NCI-H524 treated with DMSO at 0.1 percent for 48 hours (cell line): Measurements from ENCODE around the gene NOBOX.
"Not testable (repeated sequence)": the region's sequence is repeated elsewhere in the genome, so short reads cannot be mapped to it uniquely, and the experiment has no call there.

Experiments used
- DNase-seq: peaks from one replicate; lab custom pipeline; 2025; lab: John Stamatoyannopoulos, UW

NOBOX gene

DNA sequence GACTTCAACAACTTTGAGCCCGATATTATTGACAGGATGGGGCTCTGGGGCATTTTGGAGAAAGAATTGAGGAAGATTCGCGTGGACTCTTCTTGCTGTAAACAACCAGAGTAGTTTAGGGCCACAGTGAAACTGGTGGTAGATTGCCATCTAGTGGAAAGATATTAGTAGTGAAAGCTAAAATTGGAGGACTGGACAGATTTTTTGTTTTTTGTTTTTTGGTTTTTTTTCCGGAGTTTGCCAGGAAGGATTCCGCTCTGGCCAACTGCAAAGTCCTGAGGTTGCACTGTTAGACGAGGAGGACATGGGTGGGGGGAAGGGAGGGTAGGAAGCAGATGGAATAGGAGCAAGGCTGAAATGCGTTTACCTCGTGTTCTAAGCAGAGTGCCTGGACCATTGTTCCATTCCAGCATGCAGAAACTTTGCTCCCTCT is 11.7 kb downstream of the NOBOX start:
- no peak for DNase-seq

DNA sequence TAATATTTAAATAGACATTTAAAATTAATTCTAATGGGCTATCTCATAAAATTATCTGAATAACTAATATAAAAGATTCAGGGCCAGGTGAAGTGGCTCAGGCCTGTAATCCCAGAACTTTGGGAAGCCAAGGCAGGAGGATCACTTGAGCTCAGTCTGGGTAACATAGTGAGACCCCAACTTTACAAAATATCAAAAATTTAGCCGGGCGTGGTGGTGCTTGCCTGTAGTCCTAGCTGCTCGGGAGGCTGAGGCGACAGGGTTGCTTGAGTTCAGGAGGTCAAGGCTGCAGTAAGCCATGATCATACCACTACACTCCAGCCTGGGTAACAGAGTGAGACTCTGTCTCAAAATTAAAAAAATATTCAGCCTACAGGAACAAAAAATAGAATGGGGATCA is 12.5 kb downstream of the NOBOX start:
- DNase-seq = no peak

DNA sequence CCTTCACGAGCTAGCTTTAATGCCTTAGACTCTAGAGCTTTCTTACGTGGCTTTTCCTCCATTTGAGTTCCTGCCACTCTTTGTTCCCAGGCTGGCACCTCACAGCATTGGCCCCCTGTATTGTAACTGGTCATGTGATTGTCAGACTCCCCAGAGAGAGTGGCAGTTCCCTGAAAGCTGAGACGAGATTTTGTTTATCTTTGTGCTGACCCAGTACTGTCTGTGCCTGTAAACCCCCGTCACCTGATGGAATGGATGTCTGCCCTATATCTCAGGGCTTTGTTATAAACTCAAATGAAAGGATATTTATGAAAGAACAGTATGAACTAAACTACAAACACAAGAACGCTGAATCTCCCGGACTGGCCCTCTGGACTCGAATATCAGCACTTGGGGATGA is 13.0 kb downstream of the NOBOX start:
- no peak for DNase-seq

DNA sequence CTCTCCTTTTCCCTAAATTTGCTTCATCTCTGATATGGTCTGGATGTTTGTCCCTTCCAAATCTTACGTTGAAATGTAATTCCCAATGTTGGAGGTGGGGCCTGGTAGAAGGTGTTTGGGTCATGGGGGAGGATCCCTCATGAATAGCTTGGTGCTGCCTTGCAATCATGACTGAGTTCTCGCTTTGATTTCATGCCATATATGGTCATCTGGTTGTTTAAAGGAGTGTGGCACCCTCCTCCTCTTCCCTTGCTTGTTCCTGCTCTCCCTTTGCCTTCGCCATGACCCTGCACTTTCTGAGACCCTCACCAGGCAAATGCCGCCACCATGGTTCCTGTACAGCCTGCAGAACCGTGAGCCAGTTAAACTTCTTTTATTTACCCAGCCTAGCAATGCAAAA is 14.5 kb downstream of the NOBOX start:
- no peak for DNase-seq

DNA sequence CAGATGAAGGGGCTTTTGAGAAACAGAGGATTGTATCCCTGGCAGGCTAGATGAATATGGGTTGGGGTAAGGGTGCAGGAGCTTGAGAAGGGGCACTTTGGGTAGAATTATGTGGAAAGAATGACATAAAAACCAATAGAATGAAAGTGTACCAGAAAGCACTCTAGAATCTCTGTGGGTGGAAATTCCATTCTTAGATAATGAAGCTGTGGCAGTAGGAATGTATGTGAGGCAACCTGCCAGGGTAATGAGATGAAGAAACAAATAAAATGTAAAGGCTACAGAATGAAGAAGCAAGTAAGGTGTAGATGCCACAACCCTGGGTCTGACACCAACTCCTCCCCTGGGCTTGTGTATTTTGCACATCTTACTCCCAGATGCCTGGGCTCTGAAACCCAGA is 16.8 kb downstream of the NOBOX start:
- no peak for DNase-seq

DNA sequence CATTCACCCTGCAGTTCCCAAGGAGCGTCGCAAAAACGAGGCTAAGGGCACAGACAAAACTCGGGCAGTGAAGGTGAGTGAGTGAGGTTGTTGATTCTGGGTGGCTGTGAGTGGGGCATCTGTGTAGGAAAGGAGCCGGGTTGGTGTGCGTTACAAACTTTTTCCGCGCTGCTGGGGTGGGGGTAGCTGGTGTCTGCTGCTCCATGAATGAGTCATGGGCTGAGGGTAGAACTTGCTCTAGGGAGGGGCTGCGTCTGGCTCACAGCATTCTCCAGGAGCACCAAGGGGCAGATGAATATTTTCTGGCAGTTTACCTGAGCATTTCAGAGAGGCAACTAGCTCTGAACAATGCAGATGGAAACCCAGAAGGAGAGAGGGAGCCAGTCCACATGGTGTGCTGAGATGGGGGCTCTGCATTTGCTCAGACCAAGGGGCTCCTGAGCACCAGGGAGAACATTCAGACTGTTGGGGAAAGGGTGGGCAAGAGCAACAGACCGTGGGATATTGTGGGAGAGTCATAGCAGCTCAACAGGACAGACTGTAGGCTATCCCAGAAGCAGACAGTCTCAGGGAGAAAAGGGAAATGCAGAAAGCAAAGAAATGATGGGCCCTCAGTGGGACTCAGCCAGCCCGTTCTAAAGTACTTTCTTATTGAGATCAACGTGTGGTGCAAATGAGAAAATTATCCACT is 18.8 kb downstream of the NOBOX start:
- DNase-seq = no peak

DNA sequence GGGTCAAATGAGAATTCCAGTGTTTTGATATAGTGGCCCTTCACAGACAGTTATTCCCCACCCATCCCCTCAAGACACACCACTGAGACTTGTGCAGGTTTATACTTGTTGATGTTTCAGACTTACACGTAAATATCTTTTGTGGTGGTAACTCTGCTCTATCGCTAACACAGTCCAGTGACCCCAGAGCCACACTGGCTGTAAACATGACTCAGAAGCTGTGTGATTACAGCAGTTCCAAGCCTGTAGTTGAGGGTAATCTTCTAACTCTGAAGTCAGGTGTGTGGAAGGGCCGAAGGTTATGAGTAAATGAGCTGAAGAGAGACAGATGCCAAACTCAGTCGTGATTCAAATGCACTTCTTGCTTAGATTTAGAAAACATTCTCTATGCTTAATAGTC is 19.4 kb downstream of the NOBOX start:
- no peak for DNase-seq

DNA sequence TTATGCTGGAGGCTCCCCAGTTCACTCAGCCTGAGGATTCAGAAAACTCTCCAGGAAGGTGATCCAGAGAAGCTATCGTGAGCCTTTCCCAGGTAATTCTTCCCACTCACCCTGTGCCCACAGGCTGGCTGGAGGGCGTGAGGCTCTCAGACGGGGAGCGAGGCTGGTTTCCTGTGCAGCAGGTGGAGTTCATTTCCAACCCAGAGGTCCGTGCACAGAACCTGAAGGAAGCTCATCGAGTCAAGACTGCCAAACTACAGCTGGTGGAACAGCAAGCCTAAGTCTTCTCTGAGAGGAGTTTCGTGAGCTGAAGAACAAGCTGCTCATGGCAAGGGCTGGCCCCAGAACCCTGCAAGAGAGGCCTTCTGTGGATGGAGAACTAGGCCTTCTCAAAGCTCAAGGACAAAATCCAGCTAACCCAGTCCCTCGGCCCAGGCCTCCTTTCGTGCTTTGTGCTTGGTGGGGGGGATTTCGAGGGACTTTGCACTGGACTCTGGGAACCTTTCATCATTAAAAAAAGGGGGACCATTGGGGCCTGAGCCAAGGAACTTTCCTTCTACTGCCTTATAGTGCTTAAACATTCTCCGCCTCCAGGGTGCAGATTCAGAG is 23.6 kb downstream of the NOBOX start:
- no peak for DNase-seq

DNA sequence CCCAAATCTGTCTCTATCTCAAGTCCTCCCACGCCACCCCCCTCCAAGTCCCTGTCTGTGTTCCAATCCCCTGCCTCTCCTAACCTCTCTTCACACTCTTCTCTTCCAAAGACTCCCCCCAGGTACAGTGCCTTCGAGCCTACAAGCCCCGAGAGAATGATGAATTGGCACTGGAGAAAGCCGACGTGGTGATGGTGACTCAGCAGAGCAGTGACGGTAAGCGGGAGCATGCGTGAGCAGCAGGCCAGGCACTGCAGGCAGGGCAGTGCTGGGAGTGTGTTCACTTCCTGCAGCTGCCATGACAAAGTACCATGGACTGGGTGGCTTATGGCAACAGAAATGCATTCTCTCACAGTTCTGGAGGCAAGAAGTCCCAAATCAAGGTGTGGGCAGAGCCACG is 24.8 kb downstream of the NOBOX start:
- DNase-seq = no peak

DNA sequence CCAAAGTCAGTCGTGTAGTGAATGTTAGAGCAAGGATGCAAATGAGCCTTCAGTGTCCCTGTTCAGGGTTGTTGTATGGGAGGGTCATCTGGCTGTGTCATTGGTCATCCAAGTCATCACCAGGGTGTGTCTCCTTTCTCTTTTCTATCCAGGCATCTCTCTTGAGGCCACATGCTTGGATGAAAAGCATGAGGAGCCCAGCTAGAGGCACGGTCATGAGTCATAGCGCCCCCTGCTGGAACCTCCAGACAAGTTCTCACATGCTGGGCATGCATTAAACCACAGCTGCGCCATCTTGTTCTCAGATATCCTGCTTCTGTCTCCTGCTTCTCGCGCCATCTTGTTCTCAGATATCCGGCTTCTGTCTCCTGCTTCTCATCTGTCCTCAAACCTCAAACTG is 34.3 kb downstream of the NOBOX start:
- DNase-seq = not testable (repeated sequence)

DNA sequence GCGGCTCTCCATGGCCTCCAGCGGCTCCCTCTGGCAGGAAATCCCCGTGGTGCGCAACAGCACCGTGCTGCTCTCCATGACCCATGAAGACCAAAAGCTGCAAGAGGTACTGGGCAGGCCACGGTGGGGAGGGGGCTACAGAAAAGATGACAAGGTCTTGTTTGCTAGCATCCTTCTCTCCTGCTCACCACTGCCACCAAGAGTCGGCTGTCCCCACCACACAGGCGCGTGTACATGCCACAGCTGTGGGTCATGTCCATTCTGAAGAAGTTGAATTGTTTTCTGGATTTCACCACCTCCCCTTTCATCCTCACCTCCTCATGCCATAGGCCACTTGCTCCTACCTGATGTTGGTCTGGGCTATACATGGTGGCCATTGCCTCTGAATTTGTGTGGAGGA is 36.2 kb downstream of the NOBOX start:
- DNase-seq = not testable (repeated sequence)

DNA sequence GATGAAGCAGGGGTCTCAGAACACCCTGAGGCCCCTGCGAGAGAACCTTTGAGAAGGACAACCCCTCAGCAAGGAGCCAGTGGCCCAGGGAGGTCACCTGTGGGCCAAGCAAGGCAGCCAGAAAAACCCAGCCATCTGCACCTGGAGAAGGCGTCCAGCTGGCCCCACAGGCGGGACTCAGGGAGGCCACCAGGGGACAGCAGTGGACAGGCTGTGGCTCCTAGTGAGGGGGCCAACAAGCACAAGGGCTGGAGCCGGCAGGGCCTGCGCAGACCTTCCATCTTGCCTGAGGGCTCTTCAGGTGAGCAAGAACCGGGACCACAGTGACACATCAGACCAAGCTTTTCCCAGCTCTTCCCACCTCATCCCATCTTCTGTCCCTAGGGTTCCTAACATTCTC is 38.0 kb downstream of the NOBOX start:
- not testable (repeated sequence) for DNase-seq

DNA sequence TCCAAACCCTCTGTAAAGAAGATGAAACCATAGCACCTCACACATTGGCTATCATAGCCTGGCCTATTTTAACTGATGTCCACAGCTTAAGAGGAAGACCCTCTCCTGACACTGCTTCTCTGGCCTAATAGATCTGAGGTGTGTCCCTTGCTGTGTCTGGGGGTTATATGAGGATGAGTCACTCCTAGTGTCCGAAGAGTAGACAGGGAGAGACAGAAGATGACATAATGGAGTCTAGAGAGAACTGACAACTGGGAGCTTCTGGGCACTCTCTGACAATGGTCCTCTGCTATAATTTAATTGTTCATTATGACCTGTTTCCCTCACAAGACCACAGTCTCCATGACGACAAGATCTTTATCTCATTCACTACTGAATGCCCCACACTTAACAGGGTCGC is 41.4 kb downstream of the NOBOX start:
- not testable (repeated sequence) for DNase-seq

DNA sequence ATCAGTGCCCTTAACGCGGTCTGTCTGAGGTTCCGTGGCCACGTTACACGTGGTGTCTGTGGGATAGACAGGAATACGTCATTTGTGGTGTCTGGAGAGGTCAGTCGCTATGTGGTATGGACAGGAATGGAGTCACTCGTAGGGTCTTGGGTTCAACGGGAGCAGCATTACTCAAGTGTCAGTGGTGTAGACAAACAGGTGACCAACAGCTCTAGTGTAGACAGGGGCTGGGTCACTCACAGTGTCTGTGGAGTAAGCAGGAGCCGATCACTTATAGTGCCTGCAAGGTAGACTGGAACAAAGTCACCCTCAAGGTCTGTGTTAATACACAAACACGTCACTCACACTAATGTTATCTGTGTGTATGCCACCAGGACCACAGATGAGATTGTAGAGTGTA is 46.6 kb downstream of the NOBOX start:
- DNase-seq = not testable (repeated sequence)

DNA sequence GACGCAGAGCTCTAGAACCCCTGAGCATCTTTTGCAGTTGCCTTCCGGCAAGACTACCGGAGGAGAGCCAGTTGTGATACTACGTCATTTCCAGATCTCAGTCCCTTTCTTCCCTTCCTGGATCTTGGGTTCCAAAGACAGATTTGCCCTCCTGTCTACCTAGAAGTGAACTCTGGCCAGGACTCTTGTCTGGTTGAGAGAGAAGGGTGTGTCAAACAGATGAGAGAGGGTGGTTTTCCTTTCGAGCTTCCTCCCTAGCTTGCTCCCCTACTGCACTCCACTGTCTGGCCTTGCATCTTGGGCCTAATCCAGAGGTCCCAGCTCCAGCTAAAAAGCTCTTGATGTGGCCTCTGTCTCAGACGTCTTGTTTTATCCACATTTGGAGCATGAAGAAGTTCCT is 47.3 kb downstream of the NOBOX start:
- DNase-seq = not testable (repeated sequence)

DNA sequence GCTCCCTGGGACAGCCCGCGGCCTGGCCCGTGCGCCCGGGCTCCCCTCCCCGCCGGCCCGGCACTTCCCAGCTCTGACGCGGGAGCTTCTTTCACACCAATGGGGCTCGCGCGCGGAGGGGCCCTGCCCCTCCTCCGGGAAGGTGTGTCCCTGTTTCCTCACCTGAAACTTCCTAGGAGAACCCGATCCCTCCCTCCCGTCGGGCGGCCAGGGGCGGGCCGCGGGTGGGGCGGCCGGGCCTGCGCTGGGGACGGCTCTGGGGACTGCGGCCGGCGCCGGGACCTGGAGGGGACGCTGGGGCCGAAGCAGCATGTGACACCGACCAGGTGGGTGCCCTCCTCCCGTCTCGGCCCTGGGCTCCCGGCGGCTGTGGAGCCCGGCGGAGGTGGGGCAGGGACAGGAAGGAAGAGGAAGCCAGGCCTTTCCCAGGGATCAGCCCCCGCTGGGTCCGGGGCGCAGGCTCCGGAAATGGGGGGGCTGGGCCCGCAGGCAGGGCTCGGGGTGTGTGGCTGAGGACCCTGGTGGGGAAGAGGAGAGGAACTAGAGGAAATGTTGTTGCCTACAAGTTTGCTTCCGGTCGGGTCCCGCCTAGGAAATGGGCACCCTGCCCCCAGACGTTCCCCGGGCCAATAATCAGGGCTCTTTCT is 48.2 kb downstream of the NOBOX start, which contains the start of gene ARHGEF5:
ARHGEF5 (plus strand) TSS at position 227 of the 647 bp plus-strand sequence. CDS start 7,268 bp downstream, outside the sequence.
- DNase-seq = not testable (repeated sequence)

DNA sequence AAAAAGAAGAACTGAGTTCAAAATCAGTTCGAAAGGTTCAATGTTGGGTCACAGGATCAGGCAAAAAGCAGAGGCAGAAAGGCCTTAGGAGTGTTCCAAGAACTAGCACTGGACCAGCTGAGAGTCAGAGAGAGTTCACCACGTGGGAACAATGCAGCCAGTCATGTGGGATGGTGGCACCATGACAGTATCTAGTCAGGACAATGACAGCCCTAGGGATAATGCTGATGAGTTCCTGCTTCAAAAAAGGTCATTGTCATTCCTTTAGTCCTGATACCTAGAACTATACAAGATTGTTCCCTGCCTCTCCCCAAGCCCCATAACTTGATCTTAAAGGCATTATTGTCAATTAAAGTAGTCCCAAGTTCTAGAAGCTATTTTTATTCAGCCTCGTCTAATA is 51.8 kb downstream of the NOBOX start:
- DNase-seq = not testable (repeated sequence)

DNA sequence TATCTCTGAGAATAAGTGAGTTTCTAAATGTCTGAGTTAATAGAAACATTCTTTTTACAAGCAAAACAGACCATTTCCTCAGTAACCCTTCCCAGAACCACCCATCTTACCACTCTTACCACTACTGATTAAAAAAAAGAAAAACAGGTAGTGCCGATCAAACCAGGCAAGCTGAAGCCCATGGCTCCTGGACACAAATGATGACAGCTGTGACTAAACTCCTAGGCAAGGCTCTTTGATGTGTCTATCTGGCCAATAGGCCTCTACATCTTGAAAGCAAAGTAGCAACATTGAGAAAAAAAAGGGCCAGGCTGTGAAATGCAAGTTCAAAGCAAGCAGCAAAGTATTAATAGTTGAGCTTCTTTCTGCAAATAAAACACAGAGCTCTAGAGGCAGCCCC is 54.9 kb downstream of the NOBOX start:
- DNase-seq = not testable (repeated sequence)
